H54 (cell line): ENCODE measurements around the gene KIF12.

Experiments used
- DNase-seq: peaks from one replicate; pipeline ENCODE4 v3.0.0; 2011; ENCODE audit warnings: low spot score, mixed read lengths; ENCODE audit not compliant: insufficient read length
- FAIRE-seq: peaks from 3 replicates; lab custom pipeline; 2011; peaks lifted over from hg19 to GRCh38; lab: Jason Lieb, UNC
- POLR2A ChIP-seq: IDR thresholded peaks from 2 replicates; pipeline ENCODE4 v1.6.1; 2011; ENCODE audit warnings: low read depth, mild to moderate bottlenecking, low read length

KIF12 gene

DNA sequence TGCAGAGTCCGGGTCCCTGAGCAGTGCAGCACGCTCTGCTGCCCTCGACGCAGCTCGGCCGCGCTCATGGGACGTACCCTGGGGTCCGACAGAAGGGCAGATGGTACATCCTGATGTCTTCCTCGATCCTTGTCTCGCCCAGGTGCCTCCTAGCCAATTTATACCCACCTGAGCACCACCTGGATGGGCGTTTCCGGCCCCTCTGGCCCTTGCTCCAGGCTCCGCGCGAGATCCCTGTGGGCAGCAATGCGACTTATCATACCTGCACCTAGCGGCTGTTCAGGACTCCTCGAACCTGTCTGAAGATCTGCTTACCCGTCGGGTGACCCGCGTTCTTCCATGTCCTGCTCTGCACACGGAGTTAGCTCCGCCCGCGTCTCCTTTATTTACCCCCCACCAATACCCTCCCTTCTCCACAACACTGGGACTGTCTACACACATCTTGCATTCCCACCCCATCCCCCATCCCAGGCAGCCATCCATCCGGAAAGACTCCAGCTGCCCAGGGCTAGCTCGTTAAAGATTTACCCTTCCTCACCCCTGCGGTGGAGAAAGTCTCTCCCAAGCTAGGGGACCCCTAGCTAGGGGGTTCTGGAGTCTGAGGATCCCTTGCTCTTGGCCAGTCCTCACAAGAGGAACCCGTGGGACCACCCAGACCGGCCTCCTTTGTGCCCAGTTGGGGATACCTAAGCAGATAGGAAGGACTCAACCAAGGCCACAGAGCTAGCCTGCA lies at the start of gene KIF12:
Gene KIF12 (minus strand): TSS at position 357 of the 733 bp plus-strand sequence. CDS start 16 bp downstream, at position 341.
- no peak for TF ChIP-seq POLR2A
- FAIRE-seq (no peak), DNase-seq (no peak)

DNA sequence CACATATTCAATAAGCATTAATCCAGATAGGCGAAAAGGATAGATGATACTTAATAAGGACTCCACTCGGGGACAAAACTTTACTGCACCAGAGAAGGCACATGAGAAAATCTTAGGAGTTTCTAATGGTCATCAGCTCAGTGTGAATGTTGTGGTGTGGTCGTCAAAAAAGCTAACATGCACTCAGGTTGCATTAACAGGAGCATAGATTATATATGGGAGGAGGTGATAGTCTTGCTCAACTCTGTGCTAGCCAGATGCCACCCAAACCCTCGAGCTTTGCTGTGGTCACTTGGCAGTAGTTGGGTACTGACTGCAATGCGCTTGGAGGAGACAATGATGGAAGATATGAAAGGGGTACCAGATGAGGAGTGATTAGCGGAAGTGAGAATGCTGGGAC lies 47.6 kb upstream of the KIF12 start:
- no peak for DNase-seq
- no peak for TF ChIP-seq POLR2A
- FAIRE-seq: no peak

DNA sequence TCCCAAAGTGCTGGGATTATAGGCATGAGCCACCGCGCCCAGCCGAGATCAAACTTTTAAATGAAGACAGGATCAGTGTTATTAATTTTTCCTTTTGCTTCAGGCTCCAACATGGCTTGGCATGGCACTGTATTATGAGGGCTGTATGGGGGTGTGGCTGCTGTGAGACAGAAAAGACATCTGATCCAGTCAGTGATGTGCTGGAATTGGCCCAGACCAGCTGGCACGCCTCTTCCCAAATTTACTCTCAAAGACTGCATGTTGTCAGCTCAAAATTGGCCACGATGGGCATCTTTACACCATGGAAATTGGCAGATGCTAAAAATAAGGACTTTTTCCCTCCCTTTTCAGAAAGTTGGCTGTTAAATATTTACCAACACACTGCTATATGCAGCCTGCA lies 44.1 kb upstream of the KIF12 start:
- DNase-seq (no peak), FAIRE-seq (no peak)
- TF ChIP-seq POLR2A: no peak

DNA sequence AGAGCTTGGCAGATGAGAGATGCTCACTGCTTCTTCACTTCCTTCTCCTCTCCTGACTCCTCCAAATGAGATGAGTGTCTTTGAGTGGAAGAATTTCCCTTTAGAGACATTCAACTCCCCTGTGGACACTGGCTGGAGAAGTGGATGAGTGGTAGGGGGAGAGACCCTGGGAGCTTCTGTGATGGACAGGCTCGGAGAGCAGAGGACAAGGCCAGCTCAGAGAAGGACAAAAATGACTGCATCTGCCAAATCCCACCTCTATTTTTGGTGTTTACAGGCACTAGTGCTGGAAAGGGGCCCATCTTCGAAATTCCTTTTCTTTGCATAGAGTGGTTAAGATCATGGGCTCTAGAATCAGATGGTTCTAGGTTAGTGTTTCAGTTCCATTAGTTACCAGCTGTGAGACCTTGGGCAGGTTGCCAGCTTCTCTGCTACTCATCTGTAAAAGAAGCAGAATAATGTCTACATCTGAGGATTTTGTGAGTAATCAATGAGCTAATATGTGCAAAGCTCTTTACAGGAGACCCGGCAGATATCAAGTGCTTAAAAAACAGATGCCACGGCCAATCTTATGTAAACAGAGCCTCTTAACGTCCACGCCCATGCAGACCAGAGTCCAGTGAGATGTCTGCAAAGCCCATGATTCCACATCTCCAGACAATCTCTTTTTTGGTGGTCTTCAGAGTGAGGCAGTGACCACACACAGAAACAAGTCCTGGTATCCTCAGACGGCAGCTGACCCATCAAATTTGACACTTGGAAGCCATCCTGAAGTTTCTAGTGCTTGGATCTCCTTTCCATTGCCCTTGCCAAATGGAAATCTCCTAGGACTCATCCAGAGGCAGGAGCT lies 42.7 kb upstream of the KIF12 start:
- TF ChIP-seq POLR2A: no peak
- FAIRE-seq (no peak), DNase-seq (no peak)

DNA sequence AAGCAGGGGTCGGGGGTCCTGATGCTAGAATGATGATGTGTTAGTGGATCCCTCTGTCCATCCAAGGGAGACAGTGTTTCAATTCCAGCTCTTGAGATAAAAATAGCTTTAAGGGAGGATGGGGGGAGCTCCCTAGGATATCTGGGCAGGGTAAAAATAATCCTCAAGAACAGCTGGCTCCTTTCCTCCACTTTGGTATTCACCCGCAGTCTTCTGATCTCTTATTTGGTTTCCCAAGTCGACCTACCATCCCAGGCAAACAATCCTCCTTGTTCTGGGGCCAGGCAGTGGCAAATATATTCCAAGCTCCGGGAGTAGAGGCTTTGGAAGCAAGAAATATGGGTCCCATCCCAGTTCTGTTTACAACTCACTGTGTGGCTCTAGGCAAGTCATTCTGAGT lies 41.8 kb upstream of the KIF12 start:
- TF ChIP-seq POLR2A: no peak
- FAIRE-seq (no peak), DNase-seq (no peak)

DNA sequence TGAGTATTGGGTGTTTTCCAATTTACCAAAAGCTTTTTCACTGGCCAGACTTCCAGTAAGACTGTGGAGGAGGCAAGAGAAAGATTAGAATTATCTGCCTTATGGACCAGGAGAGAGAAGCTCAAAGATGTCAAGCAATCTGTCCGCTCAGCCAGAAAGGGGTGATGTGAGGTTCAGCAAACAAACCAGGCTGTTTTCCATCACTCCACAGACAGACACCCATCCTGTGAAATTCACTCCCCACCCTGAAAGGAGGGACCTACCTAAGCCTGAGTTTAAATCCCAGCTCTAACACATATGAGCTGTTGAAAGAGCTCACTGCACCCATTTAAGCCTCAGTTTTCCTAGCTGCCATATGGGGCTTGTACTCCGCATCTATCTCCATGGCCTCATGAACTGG lies 41.3 kb upstream of the KIF12 start:
- FAIRE-seq (no peak), DNase-seq (no peak)
- TF ChIP-seq POLR2A: no peak

DNA sequence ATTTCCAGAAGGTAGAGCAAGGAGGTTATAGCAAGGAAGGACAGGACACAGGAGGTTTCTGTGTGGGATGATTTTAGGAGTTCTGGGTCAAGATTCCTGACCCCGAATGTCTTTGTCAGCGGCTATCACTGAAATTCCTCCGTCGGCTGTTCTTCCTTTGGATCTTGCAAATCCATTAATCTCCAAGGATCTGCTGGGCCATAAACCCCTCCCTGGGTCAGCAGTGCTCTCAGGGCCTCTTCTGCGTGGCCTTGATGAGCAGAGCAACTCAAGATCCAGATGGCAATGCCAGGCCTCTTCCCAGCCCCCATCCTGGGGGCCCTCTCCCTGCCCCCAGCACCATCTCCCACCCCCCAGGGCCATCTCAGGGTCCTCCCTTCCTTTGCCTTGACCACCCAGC lies 40.0 kb upstream of the KIF12 start:
- no peak for TF ChIP-seq POLR2A
- no peak for DNase-seq
- FAIRE-seq: no peak

DNA sequence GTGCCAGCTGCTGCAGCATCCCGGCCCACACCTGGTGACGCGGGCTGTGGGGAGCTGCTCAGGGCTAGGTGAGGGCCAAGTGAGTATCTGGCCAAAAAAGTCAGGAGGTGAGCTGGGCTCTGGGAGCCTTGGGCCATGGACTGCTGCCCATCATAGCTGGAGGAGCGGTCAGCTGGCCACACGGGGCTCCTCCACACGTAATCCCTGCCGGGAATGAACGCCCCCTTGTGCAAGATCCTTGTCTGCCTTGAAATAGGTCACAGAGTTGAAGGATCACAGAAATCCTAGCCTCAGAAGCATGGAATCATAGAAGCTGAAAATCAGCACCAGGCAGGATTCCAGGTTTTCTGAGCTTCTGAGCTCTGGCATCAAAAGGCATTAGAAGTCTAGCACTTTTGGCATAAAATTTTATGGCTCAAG lies 39.5 kb upstream of the KIF12 start:
- FAIRE-seq: no peak
- TF ChIP-seq POLR2A: no peak

DNA sequence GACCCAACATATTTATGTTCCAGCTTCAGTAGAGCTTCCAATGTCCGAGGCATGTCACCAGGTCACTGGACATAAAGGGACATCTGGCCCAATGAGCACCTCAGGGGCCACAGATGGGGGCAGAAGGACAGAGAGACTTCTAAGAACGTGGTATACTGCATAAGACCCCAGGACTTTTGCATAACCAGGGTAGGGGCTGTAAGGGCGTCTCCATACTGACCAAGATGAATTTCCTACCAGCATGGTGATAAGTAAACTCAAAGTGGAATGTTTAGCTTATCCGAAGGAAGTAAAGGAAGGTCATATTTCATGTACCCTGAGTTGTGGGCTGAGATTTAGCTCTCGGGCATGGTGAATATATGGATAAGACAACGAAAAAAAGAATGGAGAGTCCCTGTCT lies 38.7 kb upstream of the KIF12 start:
- DNase-seq (no peak), FAIRE-seq (no peak)
- TF ChIP-seq POLR2A: no peak

More for the DNA sequence above, 39.5 kb upstream of the KIF12 start:
- DNase-seq: no peak

DNA sequence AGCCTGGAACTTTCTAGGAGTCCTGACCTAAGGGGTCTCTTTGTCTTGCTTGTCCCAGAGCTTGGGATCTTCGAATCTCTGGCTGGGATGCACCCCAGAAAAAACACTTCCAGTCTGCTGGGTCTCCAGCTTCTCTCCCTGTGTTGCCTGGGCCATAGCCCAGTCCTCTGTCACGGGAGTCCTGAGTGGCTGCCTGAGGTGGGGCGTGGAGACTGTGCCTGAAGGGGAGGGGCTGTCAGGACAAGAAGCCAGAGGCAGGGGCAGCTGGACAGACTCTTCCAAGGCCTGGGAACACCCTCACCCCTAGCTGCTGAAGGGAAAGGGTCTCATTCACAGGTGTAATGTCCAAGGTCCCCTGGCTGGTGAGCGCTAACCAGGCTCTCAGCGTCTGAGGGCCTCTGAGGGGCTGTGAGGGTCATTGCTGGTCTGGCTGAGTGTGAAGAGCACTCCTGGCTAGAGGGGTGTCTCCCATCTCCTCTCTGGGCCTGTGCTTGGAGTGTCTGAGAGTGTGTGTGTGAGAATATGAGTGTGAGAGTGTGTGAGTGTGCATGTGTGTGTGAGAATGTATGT lies 35.8 kb upstream of the KIF12 start:
- DNase-seq (no peak), FAIRE-seq (no peak)
- TF ChIP-seq POLR2A: no peak

DNA sequence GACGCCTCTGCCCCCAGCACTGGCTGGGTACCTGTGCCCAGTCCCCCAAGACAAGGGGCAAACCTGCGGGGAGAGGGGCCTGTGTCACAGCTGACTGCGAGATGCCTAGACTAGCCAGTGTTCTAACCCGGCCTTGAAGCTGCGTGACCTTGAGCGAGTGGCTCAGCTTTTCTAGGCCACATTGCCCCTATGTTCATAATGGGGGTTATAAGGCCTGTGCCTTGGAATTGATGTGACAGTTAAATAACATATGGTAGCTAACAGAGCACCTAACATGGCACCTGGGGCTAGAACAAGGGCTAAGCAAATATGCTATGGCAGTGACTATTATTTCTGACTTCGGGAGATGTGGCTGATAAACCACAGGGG lies 33.4 kb upstream of the KIF12 start:
- DNase-seq (no peak), FAIRE-seq (no peak)
- TF ChIP-seq POLR2A: no peak

DNA sequence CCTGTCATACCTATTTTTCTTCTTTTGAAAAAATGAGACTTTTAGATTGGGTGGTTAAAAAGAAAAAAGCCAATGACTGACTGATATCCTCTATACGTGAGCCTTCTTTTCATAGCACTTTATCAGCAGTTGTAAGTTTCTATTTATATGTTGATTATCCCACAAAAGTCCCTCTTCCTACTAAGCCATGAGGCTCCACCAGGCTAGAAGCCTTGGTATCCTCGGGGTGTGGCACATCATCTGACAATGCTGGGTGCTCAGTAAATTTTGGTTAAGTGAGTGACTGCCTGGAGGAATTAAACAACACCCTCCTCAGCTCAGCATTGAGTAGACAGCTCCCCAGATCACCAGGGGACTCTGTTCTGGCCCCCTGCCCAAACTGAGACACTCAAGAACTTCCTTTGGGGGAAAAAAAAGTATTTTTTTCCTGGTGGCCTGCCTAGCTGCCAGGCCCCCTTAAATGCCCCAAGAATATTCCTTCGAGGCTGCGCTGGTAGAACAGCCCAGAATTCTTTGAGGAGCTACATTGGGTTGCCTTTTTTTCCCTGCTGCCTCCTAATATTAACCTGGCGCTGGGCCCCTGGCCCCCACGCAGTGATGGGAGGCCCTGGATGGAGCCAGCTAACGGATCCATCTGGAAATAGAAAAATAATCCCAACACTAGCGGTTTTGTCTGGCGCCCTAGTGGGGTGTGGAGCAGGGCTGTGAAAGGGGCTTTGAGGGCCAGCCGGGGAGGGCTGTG lies 32.9 kb upstream of the KIF12 start:
- TF ChIP-seq POLR2A: no peak
- DNase-seq (no peak), FAIRE-seq (no peak)

DNA sequence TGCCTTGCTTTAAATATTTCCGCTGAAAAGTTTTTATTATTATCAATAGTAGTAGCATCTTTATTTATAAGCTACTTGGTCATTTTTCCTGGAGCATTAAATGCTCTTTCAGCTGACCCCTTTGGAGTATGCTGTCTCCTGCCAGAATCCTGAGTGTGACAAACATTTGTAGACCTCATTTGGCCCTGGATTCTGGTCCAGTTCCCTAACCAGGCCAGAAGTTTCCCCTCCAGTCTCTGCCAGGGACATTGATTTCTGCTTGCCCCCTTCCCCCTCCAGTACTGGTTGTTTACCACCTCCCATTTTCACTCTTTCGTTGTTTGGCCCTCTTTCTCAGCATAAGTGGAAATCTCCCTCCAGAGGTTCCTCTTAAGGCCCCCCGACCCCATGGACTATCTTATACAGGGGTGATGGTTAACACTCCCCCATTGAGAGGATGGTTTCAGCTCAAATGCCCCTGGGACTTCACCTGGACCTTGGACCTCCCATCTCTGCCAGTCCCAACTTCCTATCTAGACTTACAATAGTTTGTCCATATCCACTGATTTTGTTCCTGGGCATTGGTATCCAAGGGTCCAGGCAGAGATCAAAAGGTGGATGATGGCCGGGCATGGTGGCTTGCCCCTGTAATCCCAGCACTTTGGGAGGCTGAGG lies 31.7 kb upstream of the KIF12 start:
- no peak for TF ChIP-seq POLR2A
- no peak for FAIRE-seq
- no peak for DNase-seq
